Psoas muscle (tissue), 8 donors: ENCODE results near the gene TROAP. TPM values are rescaled to one million over a fixed set of nuclear protein-coding genes. Genes with fewer than 3 reads are reported as not detected.
A peak's percentile ranks its signal among the peaks of the same experiment; 100 is the strongest.

Experiments
- ATAC-seq, 4 donors: fragments of 200-7000 bp; cut with Tn5 transposase; one replicate each; pipeline ENCODE4 v1.9.1; 2020; ENCODE audit warnings: moderate library complexity in 3 of 4, mild to moderate bottlenecking in 2 of 4
- DNase-seq, 2 donors: peaks; one replicate each; pipeline ENCODE4 v3.0.0-alpha.2; 2020
- H3K27ac ChIP-seq: fragments of 200-600 bp; one replicate; pipeline ENCODE4 v1.8.0; 2022
- H3K27me3 ChIP-seq, 3 donors: fragments of 200-600 bp in 1 of 3; one replicate each; pipeline versions ENCODE4 v1.6.1 to v1.8.0; 2013 to 2022; ENCODE audit warnings: low read length in 2 of 3, mild to moderate bottlenecking in 2 of 3, moderate library complexity in 1 of 3; ENCODE audit not compliant: insufficient read depth in 3 of 3
- H3K36me3 ChIP-seq, 2 donors: fragments of 200-600 bp in 1 of 2; one replicate each; pipeline versions ENCODE4 v1.6.1 to v1.8.0; 2013 to 2022; ENCODE audit warnings: low read depth in 1 of 2, mild to moderate bottlenecking in 1 of 2, moderate library complexity in 1 of 2; ENCODE audit not compliant: insufficient read depth in 1 of 2
- H3K4me1 ChIP-seq: fragments of 200-600 bp; one replicate; pipeline ENCODE4 v1.8.0; 2022
- H3K4me3 ChIP-seq: fragments of 200-600 bp; one replicate; pipeline ENCODE4 v1.8.0; 2022; ENCODE audit warnings: mild to moderate bottlenecking
- H3K9me3 ChIP-seq: fragments of 200-600 bp; one replicate; pipeline ENCODE4 v1.8.0; 2022
- WGBS, 3 donors: extraction: QIAGEN DNeasy Blood & Tissue Kit; methylation state at CpG; one replicate each; pipeline versions ENCODE4 v1.1.6 to v1.1.7; 2013; 5-methylcytosine and 5-hydroxymethylcytosine counted together
- intact Hi-C, 2 donors: fragments of 100-400 bp; cut with DNase I; formaldehyde crosslinking; loops; one replicate each; pipeline versions ENCODE4 v1.11.0 to v1.14.2; 2022
- polyA plus RNA-seq, 3 donors: library from polyadenylated mRNA; stranded (reverse); fragments of 200-250 nt; gene quantifications; one replicate each; pipeline ENCODE4 v1.2.3, GENCODE V29; 2013
- total RNA-seq, 4 donors: library from RNA; stranded (reverse); fragmentation: NEBNext Ultra II Directional in 2 of 4; extraction: Animal tissue kit (Norgen Biotek cat#: 25700) in 2 of 4; gene quantifications; one replicate each; pipeline versions ENCODE4 v1.2.1 to v1.2.4, GENCODE V29; 2021 to 2023
- TF ChIP-seq, protein P1 (sequence below): fragments of 200-600 bp; IDR thresholded peaks from one replicate; pipeline ENCODE4 v1.8.0; 2022; ENCODE audit warnings: antibody characterized with exemption
- donor health status: healthy with polysubstance abuse.
- donor health status: DM: no; HTN: no; CAD: no; lungs with moderate emphysema.
- donor health status: Bipolar disorder and iron deficiency.
- donor health status: healthy.
- donor health status: DM: yes; HTN: yes; CAD: no.
- donor health status: DM: no; HTN: no; CAD: no.
- donor health status: DM: no; HTN: no; CAD: no.
- donor health status: DM: yes; HTN: yes; CAD: no.

TROAP gene
- total and polyA plus RNA-seq, 7 donors, result 0.07 to 0.48 (median 0.36) TPM; not detected in 2

DNA sequence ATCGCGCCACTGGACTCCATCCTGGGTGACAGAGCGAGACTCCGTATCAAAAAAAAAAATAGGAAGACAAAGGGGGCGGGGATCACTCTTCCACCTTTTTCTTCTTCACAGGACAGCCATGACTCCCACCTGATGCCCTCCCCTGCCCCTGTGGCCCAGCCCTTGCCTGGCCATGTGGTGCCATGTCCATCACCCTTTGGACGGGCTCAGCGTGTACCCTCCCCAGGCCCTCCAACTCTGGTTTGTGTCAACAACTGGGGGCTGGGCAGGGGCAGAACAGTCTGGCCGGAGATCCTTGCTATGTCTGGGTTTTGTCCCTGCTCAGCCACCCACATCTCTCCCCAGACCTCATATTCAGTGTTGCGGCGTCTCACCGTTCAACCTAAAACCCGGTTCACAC lies 5.8 kb downstream of the TROAP start:
- Histone ChIP-seq H3K27ac (no peak overlapping the region), H3K4me1 (no peaks in the 10 kb centered on the region), H3K36me3 (no peaks in the 10 kb centered on the region), H3K4me3 (no peak overlapping the region), H3K27me3 (peaks cover 0 to 8% (median 2%) of the 10 kb centered on the region in 3 donors), H3K9me3 (no peaks in the 10 kb centered on the region)
- 93 to 96% (median 96%) methylated on average over 12 of the region's 12 CpGs for WGBS, 3 donors
- intact Hi-C loops, result no loop called here
- TF ChIP-seq, protein P1, sequence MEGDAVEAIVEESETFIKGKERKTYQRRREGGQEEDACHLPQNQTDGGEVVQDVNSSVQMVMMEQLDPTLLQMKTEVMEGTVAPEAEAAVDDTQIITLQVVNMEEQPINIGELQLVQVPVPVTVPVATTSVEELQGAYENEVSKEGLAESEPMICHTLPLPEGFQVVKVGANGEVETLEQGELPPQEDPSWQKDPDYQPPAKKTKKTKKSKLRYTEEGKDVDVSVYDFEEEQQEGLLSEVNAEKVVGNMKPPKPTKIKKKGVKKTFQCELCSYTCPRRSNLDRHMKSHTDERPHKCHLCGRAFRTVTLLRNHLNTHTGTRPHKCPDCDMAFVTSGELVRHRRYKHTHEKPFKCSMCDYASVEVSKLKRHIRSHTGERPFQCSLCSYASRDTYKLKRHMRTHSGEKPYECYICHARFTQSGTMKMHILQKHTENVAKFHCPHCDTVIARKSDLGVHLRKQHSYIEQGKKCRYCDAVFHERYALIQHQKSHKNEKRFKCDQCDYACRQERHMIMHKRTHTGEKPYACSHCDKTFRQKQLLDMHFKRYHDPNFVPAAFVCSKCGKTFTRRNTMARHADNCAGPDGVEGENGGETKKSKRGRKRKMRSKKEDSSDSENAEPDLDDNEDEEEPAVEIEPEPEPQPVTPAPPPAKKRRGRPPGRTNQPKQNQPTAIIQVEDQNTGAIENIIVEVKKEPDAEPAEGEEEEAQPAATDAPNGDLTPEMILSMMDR, result no peak
- ATAC-seq (no peak), DNase-seq (no peak)

- H3K27ac ChIP-seq, result no peak overlapping the region
- 89 to 93% (median 92%) methylated on average over 7 of the region's 7 CpGs for WGBS, 3 donors
- no peaks in the 10 kb centered on the region for H3K4me1 ChIP-seq
- ATAC-seq (no peak), DNase-seq (no peak)
- no peak overlapping the region for H3K4me3 ChIP-seq
- no peaks in the 10 kb centered on the region for H3K9me3 ChIP-seq
- intact Hi-C loops, result no loop called here
- TF ChIP-seq, protein P1, result no peak
- H3K36me3 ChIP-seq, result no peaks in the 10 kb centered on the region
- H3K27me3 ChIP-seq, result peaks cover 0 to 21% (median 5%) of the 10 kb centered on the region in 3 donors
Measured at GRCh38 chr12:49330032-49330619, 7.1 kb downstream of the TROAP start.

DNA sequence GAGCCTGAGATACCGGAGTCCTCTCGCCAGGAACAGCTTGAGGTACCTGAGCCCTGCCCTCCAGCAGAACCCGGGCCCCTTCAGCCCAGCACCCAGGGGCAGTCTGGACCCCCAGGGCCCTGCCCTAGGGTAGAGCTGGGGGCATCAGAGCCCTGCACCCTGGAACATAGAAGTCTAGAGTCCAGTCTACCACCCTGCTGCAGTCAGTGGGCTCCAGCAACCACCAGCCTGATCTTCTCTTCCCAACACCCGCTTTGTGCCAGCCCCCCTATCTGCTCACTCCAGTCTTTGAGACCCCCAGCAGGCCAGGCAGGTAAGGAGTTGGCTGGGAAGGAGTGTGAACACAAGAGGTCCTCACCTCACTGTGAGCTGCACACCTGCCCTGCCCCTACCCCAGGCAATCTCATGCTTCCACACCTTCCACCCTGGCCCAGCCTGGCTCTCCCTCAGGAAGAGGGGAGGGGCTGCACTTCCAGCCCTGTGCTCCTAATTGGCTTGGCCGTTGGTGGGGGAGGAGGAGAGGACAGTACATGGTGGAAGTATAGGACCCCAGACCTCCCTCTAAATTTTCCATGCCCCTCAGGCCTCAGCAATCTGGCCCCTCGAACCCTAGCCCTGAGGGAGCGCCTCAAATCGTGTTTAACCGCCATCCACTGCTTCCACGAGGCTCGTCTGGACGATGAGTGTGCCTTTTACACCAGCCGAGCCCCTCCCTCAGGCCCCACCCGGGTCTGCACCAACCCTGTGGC lies 7.8 kb downstream of the TROAP start:
- intact Hi-C loops, result no loop called here
- no peak for DNase-seq
- Histone ChIP-seq H3K9me3 (no peaks in the 10 kb centered on the region), H3K27ac (no peak overlapping the region), H3K27me3 (peaks cover 0 to 27% (median 6%) of the 10 kb centered on the region in 3 donors), H3K4me1 (no peaks in the 10 kb centered on the region), H3K4me3 (no peak overlapping the region), H3K36me3 (no peaks in the 10 kb centered on the region)
- TF ChIP-seq, protein P1, result no peak
- WGBS, 3 donors, result 72% methylated on average over 13 to 14 of the region's 14 CpGs
- no peak for ATAC-seq

- peak; percentile 70 to 82 for DNase-seq
- H3K36me3 ChIP-seq, result no peaks in the 10 kb centered on the region
- H3K4me1 ChIP-seq, result no peaks in the 10 kb centered on the region
- H3K27ac ChIP-seq, result no peak overlapping the region
- H3K4me3 ChIP-seq, result no peak overlapping the region
- H3K27me3 ChIP-seq, result peaks cover 0 to 35% (median 14%) of the 10 kb centered on the region in 3 donors
- ATAC-seq, result peak; percentile 89 to 96 (median 92)
- 40 to 44% (median 42%) methylated on average over 11 of the region's 11 CpGs for WGBS, 3 donors
- TF ChIP-seq, protein P1, result peak; percentile 78
- no peaks in the 10 kb centered on the region for H3K9me3 ChIP-seq
- intact Hi-C loops, result no loop called here
Measured at GRCh38 chr12:49331380-49332222, 8.5 kb downstream of the TROAP start.
